K562 (cell line): ENCODE results near the gene CFAP73. TPM values are rescaled to one million over a fixed set of nuclear protein-coding genes. Genes with fewer than 3 reads are reported as not detected.

Source experiments
- ATAC-seq: fragments of 200-7000 bp; cut with Tn5 transposase; 3 replicates; pipeline ENCODE4 v1.9.1; 2020; ENCODE audit warnings: moderate library complexity
- BruUV-seq: library from RNA; stranded (reverse); fragments of 400-500 nt; replicated peaks from 2 replicates; lab custom pipeline; 2021; lab: Mats Ljungman, UMichigan
- CTCF ChIA-PET: fragments of 300-600 bp; formaldehyde crosslinking; extraction: SDS; loops from one replicate; lab custom pipeline; 2021; ENCODE audit warnings: low intra/inter-chr PET ratio; lab: Yijun Ruan, JAX
- POLR2A ChIA-PET: fragments of 300-600, 350-650 bp; sonication (Branson Sonifier 250); formaldehyde crosslinking; extraction: SDS; loops from one replicate; lab custom pipeline; 2021; ENCODE audit warnings: antibody characterized with exemption, inconsistent platforms; lab: Yijun Ruan, JAX
- DNase-seq, 4 experiments: peaks; one replicate each; pipeline versions ENCODE4 v3.0.0 to v3.0.0-alpha.2; 2011 to 2018; ENCODE audit warnings: low spot score in 3 of 4, mixed read lengths in 3 of 4; ENCODE audit errors: extremely low read depth in 1 of 4
- FAIRE-seq: peaks from 2 replicates; lab custom pipeline; 2011; peaks lifted over from hg19 to GRCh38; lab: Jason Lieb, UNC
- H2AFZ ChIP-seq: 2 replicates; pipeline ENCODE4 v1.6.0; 2011; ENCODE audit warnings: low read depth, low read length, control low read depth, inconsistent platforms
- H3K27ac ChIP-seq: fragments of 200-600 bp; 3 replicates; pipeline ENCODE4 v1.8.0; 2011; ENCODE audit warnings: low read depth, mild to moderate bottlenecking, control low read depth, inconsistent platforms, low read length, moderate library complexity, mixed read lengths; ENCODE audit errors: extremely low read depth
- H3K27me3 ChIP-seq, 2 experiments: fragments of 300-600 bp in 1 of 2; 2 replicates in 1 of 2; 3 replicates in 1 of 2; pipeline versions ENCODE4 v1.6.0 to v1.8.0; 2011; ENCODE audit warnings: inconsistent platforms in 2 of 2, low read length in 2 of 2, mild to moderate bottlenecking in 1 of 2, mixed read lengths in 1 of 2, moderate library complexity in 1 of 2; ENCODE audit not compliant: control insufficient read depth in 2 of 2, insufficient read depth in 2 of 2
- H3K36me3 ChIP-seq: fragments of 300-600 bp; 3 replicates; pipeline ENCODE4 v1.8.0; 2011; ENCODE audit warnings: mild to moderate bottlenecking, low read length, inconsistent platforms; ENCODE audit not compliant: control insufficient read depth, insufficient read depth
- H3K4me1 ChIP-seq, 2 experiments: fragments of 200-600 bp in 1 of 2; replicated peaks in 1 of 2; 2 replicates in 1 of 2; 3 replicates in 1 of 2; pipeline versions ENCODE4 v1.5.1 to v1.8.0; 2011; ENCODE audit warnings: inconsistent platforms in 2 of 2, low read length in 2 of 2, mild to moderate bottlenecking in 1 of 2, mixed read lengths in 1 of 2, moderate library complexity in 1 of 2; ENCODE audit not compliant: control insufficient read depth in 2 of 2, insufficient read depth in 2 of 2
- H3K4me2 ChIP-seq: 2 replicates; pipeline ENCODE4 v1.6.1; 2011; ENCODE audit warnings: low read length, control low read depth, inconsistent platforms, mixed read lengths; ENCODE audit not compliant: insufficient read depth
- H3K4me3 ChIP-seq: fragments of 200-600 bp; sonication (generic), shearing (Covaris generic); 2 replicates; pipeline ENCODE4 v1.5.1; 2016; ENCODE audit warnings: control low read depth, inconsistent platforms
- H3K79me2 ChIP-seq: fragments of 200-600 bp; 3 replicates; pipeline ENCODE4 v1.8.0; 2011; ENCODE audit warnings: low read length, inconsistent platforms; ENCODE audit not compliant: control insufficient read depth, insufficient read depth
- H3K9ac ChIP-seq, 2 experiments: 2 replicates each; pipeline versions ENCODE4 v1.6.0 to v1.6.1; 2011; ENCODE audit warnings: low read depth in 2 of 2, low read length in 2 of 2, control low read depth in 1 of 2, inconsistent platforms in 1 of 2, mild to moderate bottlenecking in 1 of 2, mixed read lengths in 1 of 2; ENCODE audit not compliant: insufficient read depth in 1 of 2
- H3K9me1 ChIP-seq: one replicate; pipeline ENCODE4 v1.6.0; 2011; ENCODE audit warnings: inconsistent platforms, mild to moderate bottlenecking, low read length, moderate library complexity; ENCODE audit not compliant: control insufficient read depth, insufficient read depth
- H3K9me3 ChIP-seq: replicated peaks from 2 replicates; pipeline ENCODE4 v1.5.1; 2011; ENCODE audit warnings: low read depth, low read length, inconsistent platforms; ENCODE audit not compliant: control insufficient read depth, insufficient read depth
- H4K20me1 ChIP-seq: replicated peaks from 2 replicates; pipeline ENCODE4 v1.6.1; 2011; ENCODE audit warnings: low read length, inconsistent platforms, mixed read lengths; ENCODE audit not compliant: control insufficient read depth, insufficient read depth
- ZNF24 ChIP-seq: fragments of 450-650 bp; IDR thresholded peaks from 2 replicates; pipeline ENCODE4 v1.6.1; 2016
- ZNF436 ChIP-seq: fragments of 250-450, 450-650 bp; sonication (Bioruptor Pico); formaldehyde crosslinking; IDR thresholded peaks from 2 replicates; pipeline ENCODE4 v1.7.0; 2020; ENCODE audit warnings: mild to moderate bottlenecking
- WGBS: fragments of 100-300 bp; shearing (Covaris generic); methylation state at CpG from one replicate; pipeline ENCODE4 v1.1.6; 2016; ENCODE audit warnings: low coverage, mixed read lengths; ENCODE audit not compliant: insufficient coverage; ENCODE audit errors: missing lambda C conversion rate; 5-methylcytosine and 5-hydroxymethylcytosine counted together
- in situ Hi-C: fragments of 300-500 bp; cut with MboI; formaldehyde crosslinking; loops from 4 replicates; pipeline ENCODE4 v1.15.0; 2018; ENCODE audit warnings: inconsistent platforms, mixed read lengths
- intact Hi-C: fragments of 100-400 bp; cut with micrococcal nuclease; formaldehyde crosslinking; loops from 2 replicates; pipeline ENCODE4 v1.14.2; 2022
- polyA plus RNA-seq, 8 experiments: library from polyadenylated mRNA; depleted of rRNA in 4 of 8; stranded (reverse) in 5 of 8; unstranded in 3 of 8; fragments of >200 nt; fragmentation: Nextera tagmentation in 2 of 8; fragmentation: Illumina TruSeq in 1 of 8; extraction: Ambion mirVana in 2 of 8; extraction: Trizol in 1 of 8; gene quantifications; 2 replicates each; pipeline versions ENCODE4 v1.2.1 to v1.2.3, GENCODE V29; 2011 to 2014; ENCODE audit warnings: inconsistent platforms in 1 of 8, missing spikeins in 1 of 8
- total RNA-seq, 7 experiments: library from RNA; depleted of rRNA in 6 of 7; stranded (reverse); fragments of >200 nt in 6 of 7; fragmentation: Illumina TruSeq in 2 of 7; extraction: Trizol in 2 of 7; gene quantifications; 2 replicates each; pipeline versions ENCODE4 v1.2.1 to v1.2.3, GENCODE V29; 2011 to 2021; ENCODE audit warnings: low replicate concordance in 1 of 7
- TF ChIP-seq, protein P1 (sequence below): fragments of 200-600 bp; sonication (generic); IDR thresholded peaks from one replicate; pipeline ENCODE4 v1.6.1; 2012; ENCODE audit warnings: mild to moderate bottlenecking, low read depth, low read length, inconsistent platforms

The CFAP73 gene
- total and polyA plus RNA-seq, 9 of the 15 experiments (the other 6 are each of a cell fraction or from before 2014, with no cell fraction given) = not detected

DNA sequence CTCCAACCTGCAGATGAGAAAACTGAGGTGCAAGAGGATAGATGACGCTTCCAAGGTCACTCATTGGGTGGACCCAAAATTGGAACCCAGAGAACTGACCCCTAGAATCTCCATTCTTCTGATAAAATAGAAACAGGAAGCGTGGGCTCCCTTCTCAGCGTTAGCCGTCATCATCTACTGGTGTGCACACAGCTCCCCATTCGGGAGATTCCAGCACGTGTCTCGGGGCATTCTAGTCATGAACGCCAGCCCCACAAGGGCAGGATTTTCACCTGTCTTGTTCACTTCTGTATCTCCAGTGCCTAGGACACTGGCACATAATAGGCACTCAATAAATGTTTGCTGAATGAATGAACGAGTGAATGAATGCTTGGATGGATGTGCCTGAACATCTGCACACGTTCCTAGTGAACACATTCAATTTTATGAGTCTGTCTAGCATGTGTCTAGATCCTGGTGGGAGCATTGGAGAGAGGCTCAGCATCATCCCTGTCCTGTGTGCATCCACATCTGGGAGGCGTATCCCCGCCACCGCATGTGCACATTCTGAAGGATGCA is 44.5 kb upstream of the CFAP73 start:
- H3K9me1 ChIP-seq = no peaks in the 10 kb centered on the region
- 11% methylated on average over 13 of the region's 13 CpGs for WGBS
- CTCF ChIA-PET = no interaction called here
- H2AFZ ChIP-seq = no peak overlapping the region
- H3K9ac ChIP-seq = no peak overlapping the region
- no peaks in the 10 kb centered on the region for H3K9me3 ChIP-seq
- H3K79me2 ChIP-seq = no peaks in the 10 kb centered on the region
- no peak overlapping the region for H3K4me2 ChIP-seq
- no peak for FAIRE-seq
- no peak for ATAC-seq
- intact Hi-C loops = no loop called here
- H4K20me1 ChIP-seq = peaks cover 4% of the 10 kb centered on the region; the same call in 1 of the 2 replicates
- TF ChIP-seq ZNF24 (peak; percentile 61; the same call in 1 of the 2 replicates), ZNF436 (CRISPR knock-in tag) (no peak)
- TF ChIP-seq, protein P1, sequence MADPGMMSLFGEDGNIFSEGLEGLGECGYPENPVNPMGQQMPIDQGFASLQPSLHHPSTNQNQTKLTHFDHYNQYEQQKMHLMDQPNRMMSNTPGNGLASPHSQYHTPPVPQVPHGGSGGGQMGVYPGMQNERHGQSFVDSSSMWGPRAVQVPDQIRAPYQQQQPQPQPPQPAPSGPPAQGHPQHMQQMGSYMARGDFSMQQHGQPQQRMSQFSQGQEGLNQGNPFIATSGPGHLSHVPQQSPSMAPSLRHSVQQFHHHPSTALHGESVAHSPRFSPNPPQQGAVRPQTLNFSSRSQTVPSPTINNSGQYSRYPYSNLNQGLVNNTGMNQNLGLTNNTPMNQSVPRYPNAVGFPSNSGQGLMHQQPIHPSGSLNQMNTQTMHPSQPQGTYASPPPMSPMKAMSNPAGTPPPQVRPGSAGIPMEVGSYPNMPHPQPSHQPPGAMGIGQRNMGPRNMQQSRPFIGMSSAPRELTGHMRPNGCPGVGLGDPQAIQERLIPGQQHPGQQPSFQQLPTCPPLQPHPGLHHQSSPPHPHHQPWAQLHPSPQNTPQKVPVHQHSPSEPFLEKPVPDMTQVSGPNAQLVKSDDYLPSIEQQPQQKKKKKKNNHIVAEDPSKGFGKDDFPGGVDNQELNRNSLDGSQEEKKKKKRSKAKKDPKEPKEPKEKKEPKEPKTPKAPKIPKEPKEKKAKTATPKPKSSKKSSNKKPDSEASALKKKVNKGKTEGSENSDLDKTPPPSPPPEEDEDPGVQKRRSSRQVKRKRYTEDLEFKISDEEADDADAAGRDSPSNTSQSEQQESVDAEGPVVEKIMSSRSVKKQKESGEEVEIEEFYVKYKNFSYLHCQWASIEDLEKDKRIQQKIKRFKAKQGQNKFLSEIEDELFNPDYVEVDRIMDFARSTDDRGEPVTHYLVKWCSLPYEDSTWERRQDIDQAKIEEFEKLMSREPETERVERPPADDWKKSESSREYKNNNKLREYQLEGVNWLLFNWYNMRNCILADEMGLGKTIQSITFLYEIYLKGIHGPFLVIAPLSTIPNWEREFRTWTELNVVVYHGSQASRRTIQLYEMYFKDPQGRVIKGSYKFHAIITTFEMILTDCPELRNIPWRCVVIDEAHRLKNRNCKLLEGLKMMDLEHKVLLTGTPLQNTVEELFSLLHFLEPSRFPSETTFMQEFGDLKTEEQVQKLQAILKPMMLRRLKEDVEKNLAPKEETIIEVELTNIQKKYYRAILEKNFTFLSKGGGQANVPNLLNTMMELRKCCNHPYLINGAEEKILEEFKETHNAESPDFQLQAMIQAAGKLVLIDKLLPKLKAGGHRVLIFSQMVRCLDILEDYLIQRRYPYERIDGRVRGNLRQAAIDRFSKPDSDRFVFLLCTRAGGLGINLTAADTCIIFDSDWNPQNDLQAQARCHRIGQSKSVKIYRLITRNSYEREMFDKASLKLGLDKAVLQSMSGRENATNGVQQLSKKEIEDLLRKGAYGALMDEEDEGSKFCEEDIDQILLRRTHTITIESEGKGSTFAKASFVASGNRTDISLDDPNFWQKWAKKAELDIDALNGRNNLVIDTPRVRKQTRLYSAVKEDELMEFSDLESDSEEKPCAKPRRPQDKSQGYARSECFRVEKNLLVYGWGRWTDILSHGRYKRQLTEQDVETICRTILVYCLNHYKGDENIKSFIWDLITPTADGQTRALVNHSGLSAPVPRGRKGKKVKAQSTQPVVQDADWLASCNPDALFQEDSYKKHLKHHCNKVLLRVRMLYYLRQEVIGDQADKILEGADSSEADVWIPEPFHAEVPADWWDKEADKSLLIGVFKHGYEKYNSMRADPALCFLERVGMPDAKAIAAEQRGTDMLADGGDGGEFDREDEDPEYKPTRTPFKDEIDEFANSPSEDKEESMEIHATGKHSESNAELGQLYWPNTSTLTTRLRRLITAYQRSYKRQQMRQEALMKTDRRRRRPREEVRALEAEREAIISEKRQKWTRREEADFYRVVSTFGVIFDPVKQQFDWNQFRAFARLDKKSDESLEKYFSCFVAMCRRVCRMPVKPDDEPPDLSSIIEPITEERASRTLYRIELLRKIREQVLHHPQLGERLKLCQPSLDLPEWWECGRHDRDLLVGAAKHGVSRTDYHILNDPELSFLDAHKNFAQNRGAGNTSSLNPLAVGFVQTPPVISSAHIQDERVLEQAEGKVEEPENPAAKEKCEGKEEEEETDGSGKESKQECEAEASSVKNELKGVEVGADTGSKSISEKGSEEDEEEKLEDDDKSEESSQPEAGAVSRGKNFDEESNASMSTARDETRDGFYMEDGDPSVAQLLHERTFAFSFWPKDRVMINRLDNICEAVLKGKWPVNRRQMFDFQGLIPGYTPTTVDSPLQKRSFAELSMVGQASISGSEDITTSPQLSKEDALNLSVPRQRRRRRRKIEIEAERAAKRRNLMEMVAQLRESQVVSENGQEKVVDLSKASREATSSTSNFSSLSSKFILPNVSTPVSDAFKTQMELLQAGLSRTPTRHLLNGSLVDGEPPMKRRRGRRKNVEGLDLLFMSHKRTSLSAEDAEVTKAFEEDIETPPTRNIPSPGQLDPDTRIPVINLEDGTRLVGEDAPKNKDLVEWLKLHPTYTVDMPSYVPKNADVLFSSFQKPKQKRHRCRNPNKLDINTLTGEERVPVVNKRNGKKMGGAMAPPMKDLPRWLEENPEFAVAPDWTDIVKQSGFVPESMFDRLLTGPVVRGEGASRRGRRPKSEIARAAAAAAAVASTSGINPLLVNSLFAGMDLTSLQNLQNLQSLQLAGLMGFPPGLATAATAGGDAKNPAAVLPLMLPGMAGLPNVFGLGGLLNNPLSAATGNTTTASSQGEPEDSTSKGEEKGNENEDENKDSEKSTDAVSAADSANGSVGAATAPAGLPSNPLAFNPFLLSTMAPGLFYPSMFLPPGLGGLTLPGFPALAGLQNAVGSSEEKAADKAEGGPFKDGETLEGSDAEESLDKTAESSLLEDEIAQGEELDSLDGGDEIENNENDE = no peak
- TF ChIP-seq, all 486 proteins: peak for 1
- no TSS peak for BruUV-seq
- POLR2A ChIA-PET = no interaction called here
- no peak for DNase-seq
- Histone ChIP-seq H3K27me3 (peaks cover 3 to 39% of the 10 kb centered on the region in 2 experiments; a peak in 3 of 5 replicates), H3K36me3 (no peaks in the 10 kb centered on the region), H3K4me1 (peaks cover 0 to 8% of the 10 kb centered on the region in 2 experiments; a peak in 2 of 5 replicates), H3K27ac (no peak overlapping the region), H3K4me3 (no peak overlapping the region)
- in situ Hi-C loops = no loop called here
